HCT116 (cell line): Measurements from ENCODE around the gene CUEDC2. TPM values are rescaled to one million over a fixed set of nuclear protein-coding genes. Genes with fewer than 3 reads are reported as not detected.

Experiments used
- ATAC-seq: fragments of 200-7000 bp; cut with Tn5 transposase; 2 replicates; pipeline ENCODE4 v1.9.1; 2020; ENCODE audit warnings: mild to moderate bottlenecking, moderate library complexity
- BruUV-seq: library from RNA; stranded (reverse); fragments of 400-500 nt; replicated peaks from 2 replicates; lab custom pipeline; 2021; lab: Mats Ljungman, UMichigan
- CTCF ChIA-PET: fragments of 300-600 bp; sonication (Branson Sonifier 250); formaldehyde crosslinking; loops from one replicate; lab custom pipeline; 2021; ENCODE audit warnings: antibody characterized with exemption; lab: Charles Lee
- POLR2A ChIA-PET: fragments of 300-600, 350-600 bp; sonication (Branson Sonifier 250); formaldehyde crosslinking; loops from one replicate; lab custom pipeline; 2021; ENCODE audit warnings: antibody characterized with exemption; lab: Charles Lee
- RAD21 ChIA-PET, 2 experiments: fragments of 300-600 bp; sonication (Branson Sonifier 250); formaldehyde crosslinking; loops; one replicate each; lab custom pipeline; 2023; ENCODE audit warnings: low total read pairs in 2 of 2; ENCODE audit not compliant: uncharacterized antibody in 2 of 2, unreplicated experiment in 2 of 2, low non-redundant PET in 1 of 2; lab: Charles Lee
- DNase-seq: peaks from one replicate; pipeline ENCODE4 v3.0.0-alpha.2; 2010; ENCODE audit warnings: low read depth, low spot score
- H2AFZ ChIP-seq: fragments of 200-600 bp; shearing (Covaris generic), sonication (generic); 2 replicates; pipeline ENCODE4 v1.6.1; 2017; ENCODE audit warnings: low read depth, mixed run types, mixed read lengths, antibody characterized with exemption, low read length; ENCODE audit not compliant: poor library complexity, severe bottlenecking
- H3K27ac ChIP-seq: 2 replicates; pipeline ENCODE4 v1.5.1; 2012; ENCODE audit warnings: low read depth, low read length
- H3K27me3 ChIP-seq: fragments of 200-600 bp; sonication (generic); 2 replicates; pipeline ENCODE4 v1.6.1; 2016; ENCODE audit warnings: mixed run types, low read length, mixed read lengths; ENCODE audit not compliant: insufficient read depth
- H3K36me3 ChIP-seq, 2 experiments: fragments of 200-500 bp in 1 of 2; fragments of 200-600 bp in 1 of 2; sonication (Bioruptor generic) in 1 of 2; sonication (generic) in 1 of 2; 2 replicates each; pipeline versions ENCODE4 v1.5.1 to v1.6.1; 2014 to 2016; ENCODE audit warnings: low read length in 2 of 2, inconsistent platforms in 1 of 2, mixed read lengths in 1 of 2, mixed run types in 1 of 2; ENCODE audit not compliant: insufficient read depth in 2 of 2, control insufficient read depth in 1 of 2
- H3K4me1 ChIP-seq, 2 experiments: fragments of 200-600 bp in 1 of 2; sonication (generic) in 1 of 2; 2 replicates each; pipeline versions ENCODE4 v1.5.1 to v1.6.1; 2012 to 2017; ENCODE audit warnings: low read length in 2 of 2, inconsistent platforms in 1 of 2, mild to moderate bottlenecking in 1 of 2, mixed read lengths in 1 of 2, mixed run types in 1 of 2, moderate library complexity in 1 of 2; ENCODE audit not compliant: insufficient read depth in 2 of 2, control insufficient read depth in 1 of 2
- H3K4me2 ChIP-seq: fragments of 200-600 bp; sonication (generic); 2 replicates; pipeline ENCODE4 v1.6.1; 2017; ENCODE audit warnings: mixed run types, low read length, mixed read lengths
- H3K4me3 ChIP-seq, 2 experiments: fragments of 200-600 bp in 1 of 2; sonication (generic) in 1 of 2; replicated peaks in 1 of 2; 2 replicates each; pipeline ENCODE4 v1.5.1; 2011 to 2016; ENCODE audit warnings: low read length in 2 of 2, control low read depth in 1 of 2, low read depth in 1 of 2, mild to moderate bottlenecking in 1 of 2, mixed read lengths in 1 of 2, mixed run types in 1 of 2
- H3K79me2 ChIP-seq: fragments of 200-600 bp; sonication (generic); 2 replicates; pipeline ENCODE4 v1.6.1; 2017; ENCODE audit warnings: mild to moderate bottlenecking, mixed run types, low read length, moderate library complexity, mixed read lengths; ENCODE audit not compliant: insufficient read depth
- H3K9ac ChIP-seq: fragments of 200-600 bp; sonication (generic); 2 replicates; pipeline ENCODE4 v1.6.1; 2016; ENCODE audit warnings: low read length, mixed read lengths
- H3K9me2 ChIP-seq: fragments of 200-600 bp; sonication (generic), shearing (Covaris generic); 2 replicates; pipeline ENCODE4 v1.6.1; 2017; ENCODE audit warnings: mixed run types, mild to moderate bottlenecking, moderate library complexity; ENCODE audit not compliant: insufficient read depth
- H3K9me3 ChIP-seq, 2 experiments: fragments of 200-500 bp in 1 of 2; fragments of 200-600 bp in 1 of 2; sonication (Bioruptor generic) in 1 of 2; sonication (generic) in 1 of 2; 2 replicates each; pipeline ENCODE4 v1.6.1; 2014 to 2017; ENCODE audit warnings: low read length in 2 of 2, mixed read lengths in 2 of 2, inconsistent platforms in 1 of 2, low read depth in 1 of 2, mild to moderate bottlenecking in 1 of 2, mixed run types in 1 of 2, moderate library complexity in 1 of 2; ENCODE audit not compliant: control insufficient read depth in 1 of 2, insufficient read depth in 1 of 2
- H4K20me1 ChIP-seq: fragments of 200-600 bp; sonication (generic), shearing (Covaris generic); 2 replicates; pipeline ENCODE4 v1.6.1; 2017; ENCODE audit warnings: mixed run types, mild to moderate bottlenecking, moderate library complexity; ENCODE audit not compliant: insufficient read depth
- ATF3 ChIP-seq: IDR thresholded peaks from 2 replicates; pipeline ENCODE4 v1.6.1; 2012
- CBX3 ChIP-seq: IDR thresholded peaks from 2 replicates; pipeline ENCODE4 v1.6.1; 2012; ENCODE audit warnings: low read depth
- CEBPB ChIP-seq: IDR thresholded peaks from 2 replicates; pipeline ENCODE4 v1.6.1; 2012; ENCODE audit warnings: low read depth
- CTCF ChIP-seq, 3 experiments: fragments of 200-600 bp in 1 of 3; sonication (generic) in 1 of 3; IDR thresholded peaks in 2 of 3; conservative IDR thresholded peaks in 1 of 3; 2 replicates each; pipeline ENCODE4 v1.5.1; 2012 to 2017; ENCODE audit warnings: low read depth in 2 of 3, low read length in 2 of 3, antibody characterized with exemption in 1 of 3, borderline replicate concordance in 1 of 3, control low read depth in 1 of 3, mild to moderate bottlenecking in 1 of 3, mixed read lengths in 1 of 3, mixed run types in 1 of 3, moderate library complexity in 1 of 3; ENCODE audit not compliant: insufficient read depth in 1 of 3
- EGR1 ChIP-seq: IDR thresholded peaks from 2 replicates; pipeline ENCODE4 v1.6.1; 2012; ENCODE audit warnings: low read depth
- ELF1 ChIP-seq: IDR thresholded peaks from 2 replicates; pipeline ENCODE4 v1.6.1; 2012; ENCODE audit warnings: low read depth, borderline replicate concordance
- EZH2 ChIP-seq: fragments of 200-600 bp; sonication (generic); IDR thresholded peaks from 2 replicates; pipeline ENCODE4 v1.6.1; 2017; ENCODE audit warnings: antibody characterized with exemption, mixed run types
- EZH2phosphoT487 ChIP-seq: fragments of 200-600 bp; IDR thresholded peaks from 2 replicates; pipeline ENCODE4 v1.6.1; 2018; ENCODE audit warnings: antibody characterized with exemption, borderline replicate concordance
- POLR2A ChIP-seq: IDR thresholded peaks from 2 replicates; pipeline ENCODE4 v1.7.0; 2011; ENCODE audit warnings: borderline replicate concordance; ENCODE audit not compliant: insufficient read depth, insufficient read length; ENCODE audit errors: extremely low read depth
- RAD21 ChIP-seq: IDR thresholded peaks from 2 replicates; pipeline ENCODE4 v1.6.1; 2012; ENCODE audit warnings: low read depth, mild to moderate bottlenecking
- REST ChIP-seq: IDR thresholded peaks from 2 replicates; pipeline ENCODE4 v1.6.1; 2012; ENCODE audit warnings: low read depth
- SIN3A ChIP-seq: IDR thresholded peaks from 2 replicates; pipeline ENCODE4 v1.6.1; 2012; ENCODE audit warnings: low read depth
- SP1 ChIP-seq: IDR thresholded peaks from 2 replicates; pipeline ENCODE4 v1.6.1; 2012; ENCODE audit warnings: low read depth
- TCF7L2 ChIP-seq: IDR thresholded peaks from 2 replicates; pipeline ENCODE4 v1.7.0; 2011; ENCODE audit warnings: borderline replicate concordance, inconsistent platforms; ENCODE audit not compliant: insufficient read depth, insufficient read length; ENCODE audit errors: extremely low read depth
- YY1 ChIP-seq: IDR thresholded peaks from 2 replicates; pipeline ENCODE4 v1.6.1; 2011; ENCODE audit warnings: low read length, low read depth, moderate library complexity, mild to moderate bottlenecking; ENCODE audit not compliant: insufficient replicate concordance; ENCODE audit errors: extremely low read depth
- ZBTB33 ChIP-seq: IDR thresholded peaks from 2 replicates; pipeline ENCODE4 v1.6.1; 2011; ENCODE audit warnings: mild to moderate bottlenecking, low read length, moderate library complexity; ENCODE audit not compliant: insufficient replicate concordance; ENCODE audit errors: extremely low read depth
- ZFX ChIP-seq: fragments of 450-650 bp; IDR thresholded peaks from 2 replicates; pipeline ENCODE4 v1.6.1; 2017
- ZNF274 ChIP-seq: fragments of 200-500 bp; sonication (Bioruptor generic); IDR thresholded peaks from 2 replicates; pipeline ENCODE4 v1.6.1; 2014; ENCODE audit warnings: mild to moderate bottlenecking, low read depth, low read length, inconsistent platforms
- intact Hi-C: fragments of 100-400 bp; cut with micrococcal nuclease; formaldehyde crosslinking; loops from 2 replicates; pipeline ENCODE4 v1.10.0; 2022
- total RNA-seq: library from RNA; stranded (reverse); gene quantifications from one replicate; pipeline ENCODE4 v1.2.1, GENCODE V29; 2021; ENCODE audit not compliant: unreplicated experiment

Gene CUEDC2
- total RNA-seq, 1 experiment from 2014 or later = 96.7 TPM

DNA sequence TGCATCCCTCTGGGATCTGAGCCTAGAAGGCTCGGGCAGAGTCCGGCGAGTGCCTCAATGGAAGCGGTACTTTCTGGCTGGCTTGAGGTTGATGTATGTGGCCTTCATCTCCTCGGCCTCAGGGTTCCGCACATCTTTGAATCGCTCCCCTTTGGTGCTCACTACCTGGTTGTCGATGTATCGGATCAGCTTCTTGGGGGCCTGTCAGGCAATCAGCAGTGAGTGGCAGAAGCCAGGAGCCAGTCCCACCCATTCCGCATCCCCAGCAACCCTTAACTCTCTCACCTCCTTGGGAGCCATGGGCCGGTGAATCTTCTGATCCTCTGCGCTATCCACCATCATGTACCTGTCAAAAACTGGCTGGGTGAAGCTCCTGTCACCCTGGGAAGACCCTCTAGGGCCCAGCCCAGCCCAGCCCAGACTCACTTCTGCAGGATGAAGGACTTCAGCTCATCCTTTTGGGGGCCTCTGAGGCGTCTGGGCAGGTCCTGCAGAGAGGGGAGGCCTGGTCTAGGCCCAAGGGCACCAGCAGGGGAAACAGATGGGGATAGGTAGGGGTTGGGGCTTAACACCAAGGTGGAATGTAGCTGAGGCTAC, 8.9 kb downstream of the CUEDC2 start:
- CTCF ChIA-PET = interaction anchor here (0.7 to 4.7 kb wide), 18 partner anchors 8 to 254 kb away, joined by 3 to 98 read pairs (median 8); partner anchors contain the start of genes ACTR1A, CUEDC2, ELOVL3 and NFKB2
- Histone ChIP-seq H2AFZ (no peak overlapping the region), H3K79me2 (peaks cover 11% of the 10 kb centered on the region), H3K27ac (peak overlapping the region; percentile 77), H3K4me3 (peak overlapping the region in 1 of 2 experiments; percentile 87; a peak in 2 of 4 replicates), H3K4me1 (peaks cover 15 to 42% of the 10 kb centered on the region in 2 experiments; a peak in 3 of 4 replicates), H3K9me3 (no peaks in the 10 kb centered on the region), H4K20me1 (no peaks in the 10 kb centered on the region), H3K27me3 (no peaks in the 10 kb centered on the region), H3K36me3 (peaks cover 0 to 11% of the 10 kb centered on the region in 2 experiments; a peak in 1 of 4 replicates), H3K4me2 (peak overlapping the region; percentile 93), H3K9me2 (no peaks in the 10 kb centered on the region), H3K9ac (peak overlapping the region; percentile 87)
- no peak for ATAC-seq
- POLR2A ChIA-PET = interaction anchor here (0.9 to 4.2 kb wide), 4 partner anchors 8 to 27 kb away, joined by 3 to 47 read pairs (median 12); partner anchors contain the start of genes C10orf95 and CUEDC2
- no TSS peak for BruUV-seq
- RAD21 ChIA-PET = interaction anchor here (0.7 to 2.2 kb wide), 6 partner anchors 9 to 254 kb away, joined by 3 to 4 read pairs (median 4); partner anchors contain the start of genes C10orf95 (in 1 of the 2) and CUEDC2 (in 1 of the 2)
- intact Hi-C loops = loop anchor here (2.0 to 5.0 kb wide), 2 partner anchors 39 to 79 kb away; partner anchors contain the start of genes ACTR1A and SUFU
- no peak for DNase-seq
- no peak for TF ChIP-seq TCF7L2
- no peak for TF ChIP-seq SP1
- TF ChIP-seq YY1 = no peak
- TF ChIP-seq RAD21 = no peak
- TF ChIP-seq EZH2phosphoT487 = no peak
- TF ChIP-seq ATF3 = no peak
- TF ChIP-seq EGR1 = no peak
- no peak for TF ChIP-seq EZH2
- no peak for TF ChIP-seq SIN3A
- TF ChIP-seq ELF1 = no peak
- no peak for TF ChIP-seq ZNF274
- TF ChIP-seq CBX3 = no peak
- TF ChIP-seq ZFX = no peak
- TF ChIP-seq ZBTB33 = no peak
- TF ChIP-seq CEBPB = no peak
- no peak for TF ChIP-seq REST
- no peak for TF ChIP-seq POLR2A
- TF ChIP-seq CTCF (IDR thresholded peaks at IDR 0.05 in 2 of 3, conservative IDR thresholded peaks at IDR 0.05 in 1 of 3; ENCODE audit: borderline replicate concordance in 1 of 3, insufficient read depth in 1 of 3, low read depth in 2 of 3, low read length in 2 of 3) = no peak
